Measurements from ENCODE around the gene IGF2. TPM values are rescaled to one million over a fixed set of nuclear protein-coding genes. Genes with fewer than 3 reads are reported as not detected.

Gene IGF2
- total RNA-seq (100 to 1,000 TPM in 3 of 10 donors, 10 to 100 TPM in 7; 68.8 to 195 (median 81.6) TPM), polyA plus RNA-seq (10 to 100 TPM; 36.0 to 85.9 TPM)
- long read RNA-seq, donor 1, full-length matches to known transcripts, result 1 of 1 reads
- long read RNA-seq, donor 1, partial matches to known transcripts, result 0 of 1 reads
- long read RNA-seq, donor 1, other reads (novel, unspliced or antisense), result 0 of 1 reads
- long read RNA-seq, donor 2, full-length matches to known transcripts, result 2 of 2 reads
- long read RNA-seq, donor 2, partial matches to known transcripts, result 0 of 2 reads
- long read RNA-seq, donor 2, other reads (novel, unspliced or antisense), result 0 of 2 reads
- long read RNA-seq, donor 3, full-length matches to known transcripts, result 1 of 1 reads
- long read RNA-seq, donor 3, partial matches to known transcripts, result 0 of 1 reads
- long read RNA-seq, donor 3, other reads (novel, unspliced or antisense), result 0 of 1 reads

- H3K27me3 ChIP-seq, result peaks cover 15 to 95% (median 75%) of the 10 kb centered on the region in 7 donors
- TF ChIP-seq, protein P1, sequence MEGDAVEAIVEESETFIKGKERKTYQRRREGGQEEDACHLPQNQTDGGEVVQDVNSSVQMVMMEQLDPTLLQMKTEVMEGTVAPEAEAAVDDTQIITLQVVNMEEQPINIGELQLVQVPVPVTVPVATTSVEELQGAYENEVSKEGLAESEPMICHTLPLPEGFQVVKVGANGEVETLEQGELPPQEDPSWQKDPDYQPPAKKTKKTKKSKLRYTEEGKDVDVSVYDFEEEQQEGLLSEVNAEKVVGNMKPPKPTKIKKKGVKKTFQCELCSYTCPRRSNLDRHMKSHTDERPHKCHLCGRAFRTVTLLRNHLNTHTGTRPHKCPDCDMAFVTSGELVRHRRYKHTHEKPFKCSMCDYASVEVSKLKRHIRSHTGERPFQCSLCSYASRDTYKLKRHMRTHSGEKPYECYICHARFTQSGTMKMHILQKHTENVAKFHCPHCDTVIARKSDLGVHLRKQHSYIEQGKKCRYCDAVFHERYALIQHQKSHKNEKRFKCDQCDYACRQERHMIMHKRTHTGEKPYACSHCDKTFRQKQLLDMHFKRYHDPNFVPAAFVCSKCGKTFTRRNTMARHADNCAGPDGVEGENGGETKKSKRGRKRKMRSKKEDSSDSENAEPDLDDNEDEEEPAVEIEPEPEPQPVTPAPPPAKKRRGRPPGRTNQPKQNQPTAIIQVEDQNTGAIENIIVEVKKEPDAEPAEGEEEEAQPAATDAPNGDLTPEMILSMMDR (IDR thresholded peaks at IDR 0.05), result peak in 1 of 9 donors; percentile 21
- DNase-seq (peak in 1 of 2 donors; percentile 41), ATAC-seq (peak in 2 of 8 donors; percentile 8 to 25)
- H3K4me1 ChIP-seq, result peaks cover 3 to 44% (median 14%) of the 10 kb centered on the region in 9 donors
- intact Hi-C loops (cut with DNase I), result loop anchor here in 2 of 10 donors (5.0 kb wide), 2 partner anchors 37 to 42 kb away; no protein-coding TSS in a partner anchor
- peak within 1 kb of the TSS in 8 of 10 donors; percentile 43 to 84 (median 80) for H3K27ac ChIP-seq
- peak within 1 kb of the TSS in 9 of 10 donors; percentile 44 to 61 (median 55) for H3K4me3 ChIP-seq
- 0 to 1% methylated on average over 25 to 61 of the region's 62 CpGs for WGBS, 2 donors
- H3K36me3 ChIP-seq, result peaks cover 0 to 10% (median 0%) of the 10 kb centered on the region in 9 donors
- no peaks in the 10 kb centered on the region for H3K9me3 ChIP-seq
Observed at GRCh38 chr11:2139123-2139521, at the start of gene IGF2. TSS of gene IGF2 (minus strand) at chr11:2139389. CDS start at chr11:2135523, 3,866 bp downstream.

DNA sequence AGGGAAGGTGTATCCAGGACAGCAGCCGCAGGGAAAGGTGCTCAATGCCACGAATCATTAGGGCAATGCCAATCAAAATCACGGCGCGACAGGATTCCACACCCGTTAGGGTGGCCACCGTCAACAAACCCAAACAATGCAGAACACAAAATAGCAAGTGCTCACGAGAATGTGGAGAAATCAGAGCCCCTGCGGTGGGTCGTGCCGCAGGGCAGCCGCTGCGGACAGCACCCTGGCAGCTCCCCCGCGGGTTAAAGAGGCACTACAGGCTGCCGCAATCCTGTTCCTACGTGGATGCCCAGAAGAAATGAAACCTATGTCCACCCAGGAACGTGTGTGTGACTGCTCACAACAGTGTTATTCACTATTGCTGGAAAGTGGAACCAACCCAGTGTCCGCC, 49.6 kb upstream of the IGF2 start:
- TF ChIP-seq, protein P1 (IDR thresholded peaks at IDR 0.05), result no peak
- ATAC-seq (no peak), DNase-seq (no peak)
- Histone ChIP-seq H3K4me3 (no peak overlapping the region), H3K27ac (no peak overlapping the region), H3K27me3 (peaks cover 0 to 42% (median 30%) of the 10 kb centered on the region in 7 donors), H3K36me3 (no peaks in the 10 kb centered on the region), H3K9me3 (no peaks in the 10 kb centered on the region), H3K4me1 (peaks cover 0 to 19% (median 3%) of the 10 kb centered on the region in 9 donors)
- intact Hi-C loops (cut with DNase I), result no loop called here
- 89 to 92% methylated on average over 19 of the region's 19 CpGs for WGBS, 2 donors

DNA sequence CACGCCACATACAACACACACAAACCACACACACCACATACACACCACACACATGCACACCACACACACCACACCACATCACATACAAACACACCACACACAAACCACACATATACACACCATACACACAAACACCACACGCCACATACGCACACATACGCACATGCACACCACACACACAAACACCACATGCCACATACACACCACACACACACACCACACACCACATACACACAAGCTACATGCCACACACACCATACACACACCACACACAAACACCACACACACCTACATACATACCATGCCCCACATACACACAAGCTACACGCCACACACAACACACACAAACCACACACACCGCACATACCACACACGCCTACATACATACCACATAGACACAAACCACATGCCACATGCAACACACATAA, 48.1 kb upstream of the IGF2 start:
- ATAC-seq, result no peak
- Histone ChIP-seq H3K27me3 (peaks cover 0 to 44% (median 30%) of the 10 kb centered on the region in 7 donors), H3K9me3 (no peaks in the 10 kb centered on the region), H3K27ac (no peak overlapping the region), H3K4me3 (no peak overlapping the region), H3K4me1 (peaks cover 0 to 14% (median 0%) of the 10 kb centered on the region in 9 donors), H3K36me3 (no peaks in the 10 kb centered on the region)
- 95 to 96% methylated on average over 7 of the region's 7 CpGs for WGBS, 2 donors
- intact Hi-C loops (cut with DNase I), result loop anchor here in 3 of 10 donors (2.0 kb wide), 2 partner anchors 232 to 234 kb away; no protein-coding TSS in a partner anchor
- TF ChIP-seq, protein P1 (IDR thresholded peaks at IDR 0.05), result no peak
- DNase-seq, result no peak

- 21 to 23% methylated on average over 21 of the region's 21 CpGs for WGBS, 2 donors
- Histone ChIP-seq H3K4me3 (no peak overlapping the region), H3K9me3 (no peaks in the 10 kb centered on the region), H3K27me3 (peaks cover 0 to 49% (median 30%) of the 10 kb centered on the region in 7 donors), H3K4me1 (peaks cover 0 to 11% (median 0%) of the 10 kb centered on the region in 9 donors), H3K36me3 (no peaks in the 10 kb centered on the region), H3K27ac (no peak overlapping the region)
- intact Hi-C loops (cut with DNase I), result loop anchor here in 3 of 10 donors (2.0 kb wide), 2 partner anchors 232 to 234 kb away; no protein-coding TSS in a partner anchor
- TF ChIP-seq, protein P1 (IDR thresholded peaks at IDR 0.05), result peak in 8 of 9 donors; percentile 32 to 66 (median 58)
- no peak for DNase-seq
- peak in 6 of 8 donors; percentile 43 to 60 (median 50) for ATAC-seq
Observed at GRCh38 chr11:2186669-2187279, 47.6 kb upstream of the IGF2 start.
